Right renal cortex interstitium (tissue), 3 donors: ENCODE data around the gene SLC35E3. TPM values are rescaled to one million over a fixed set of nuclear protein-coding genes. Genes with fewer than 3 reads are reported as not detected.

Experiments
- DNase-seq, 3 donors: peaks; one replicate each; pipeline ENCODE4 v3.0.0-alpha.2; 2013; ENCODE audit warnings: low read depth in 3 of 3, low spot score in 2 of 3
- polyA plus RNA-seq, 3 donors: library from polyadenylated mRNA; unstranded; fragments of 120-200 nt; gene quantifications; one replicate each; pipeline ENCODE4 v1.2.1, GENCODE V29; 2013; ENCODE audit not compliant: insufficient read length in 3 of 3

SLC35E3 gene
- polyA plus RNA-seq, result 10 to 100 TPM; 15.7 to 17.9 (median 17.1) TPM

DNA sequence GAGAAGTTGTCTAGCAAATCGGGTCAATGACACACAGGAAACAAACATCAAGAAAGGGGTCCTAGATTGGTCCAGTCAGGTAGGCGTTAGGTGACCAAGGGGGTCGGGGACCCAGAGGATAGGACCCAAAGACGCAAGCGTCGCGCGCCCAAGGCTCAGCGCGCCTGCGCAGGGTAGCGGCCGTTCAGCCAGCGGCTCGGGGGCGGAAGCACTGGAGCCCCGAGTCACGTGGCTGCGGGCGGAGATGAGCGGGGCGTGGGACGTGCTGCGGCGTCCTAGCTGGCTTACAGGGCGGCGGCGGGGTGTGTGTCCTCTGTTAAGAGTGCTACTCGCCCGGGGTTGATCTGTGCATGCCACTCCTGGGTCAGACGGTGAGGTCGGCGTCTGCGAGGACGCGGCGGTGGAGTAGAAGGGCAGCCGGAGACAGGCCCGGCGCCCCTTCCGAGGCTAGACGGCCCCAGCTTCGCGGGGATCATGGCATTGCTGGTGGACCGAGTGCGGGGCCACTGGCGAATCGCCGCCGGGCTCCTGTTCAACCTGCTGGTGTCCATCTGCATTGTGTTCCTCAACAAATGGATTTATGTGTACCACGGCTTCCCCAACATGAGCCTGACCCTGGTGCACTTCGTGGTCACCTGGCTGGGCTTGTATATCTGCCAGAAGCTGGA, at the start of gene SLC35E3:
TSS of gene SLC35E3 (plus strand) at position 273 of the 668 bp plus-strand sequence. CDS start at position 475, 202 bp downstream.
- DNase-seq, result peak; percentile 72 to 85 (median 77)

DNA sequence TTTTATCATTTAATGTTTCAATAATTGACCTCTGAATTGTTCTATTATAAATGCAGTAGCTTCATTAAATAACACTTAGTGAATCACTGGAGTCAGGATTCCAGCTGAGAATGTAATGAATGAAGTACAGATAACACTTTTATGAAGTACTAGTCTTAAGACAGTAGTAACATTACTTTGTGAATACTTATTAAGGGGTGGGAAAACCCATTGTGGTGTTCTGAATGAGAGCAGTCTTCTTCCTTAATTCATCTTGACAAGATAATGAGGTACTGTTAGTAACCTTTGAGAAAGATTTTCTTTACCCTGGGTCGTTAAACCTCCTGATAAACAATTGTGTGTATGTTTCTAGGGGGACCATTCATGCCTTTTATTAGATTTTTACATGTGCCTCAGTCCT, 46.5 kb upstream of the SLC35E3 start:
- DNase-seq, result no peak

DNA sequence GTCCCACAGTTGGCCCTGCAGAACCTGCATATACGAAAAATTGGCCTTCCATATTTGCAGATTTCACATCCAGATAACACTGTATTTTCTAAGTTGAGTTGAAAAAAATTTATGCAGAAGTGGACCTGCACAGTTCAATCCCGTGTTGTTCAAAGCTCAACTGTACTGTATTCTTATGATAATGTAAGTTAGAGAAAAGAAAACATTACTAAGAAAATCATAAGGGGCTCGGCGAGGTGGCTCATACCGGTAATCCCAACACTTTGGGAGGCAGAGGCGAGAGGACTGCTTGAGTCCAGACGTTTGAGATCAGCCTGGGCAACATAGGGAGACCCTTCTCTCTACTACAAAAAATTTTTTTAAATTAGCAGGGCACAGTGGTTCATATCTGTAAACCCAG, 18.2 kb upstream of the SLC35E3 start:
- no peak for DNase-seq

DNA sequence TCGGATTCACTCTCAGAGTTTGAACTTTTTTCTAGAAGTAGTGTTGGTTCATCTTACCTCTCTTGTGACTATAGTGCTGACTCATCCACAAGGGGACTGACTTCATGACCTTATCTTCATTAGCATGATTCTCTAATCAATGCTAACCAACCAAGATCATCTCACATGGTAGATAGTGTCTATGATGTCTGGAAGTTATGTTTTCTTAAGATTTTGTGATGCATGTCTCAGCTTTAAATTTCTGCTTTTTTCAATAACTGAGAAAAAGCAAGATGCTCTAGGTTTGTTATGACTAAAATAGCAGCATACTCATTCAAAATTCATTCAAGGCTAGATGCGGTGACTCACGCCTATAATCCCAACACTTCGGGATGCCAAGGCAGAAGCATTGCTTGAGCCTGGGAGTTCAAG, 12.3 kb upstream of the SLC35E3 start:
- DNase-seq, result no peak

DNA sequence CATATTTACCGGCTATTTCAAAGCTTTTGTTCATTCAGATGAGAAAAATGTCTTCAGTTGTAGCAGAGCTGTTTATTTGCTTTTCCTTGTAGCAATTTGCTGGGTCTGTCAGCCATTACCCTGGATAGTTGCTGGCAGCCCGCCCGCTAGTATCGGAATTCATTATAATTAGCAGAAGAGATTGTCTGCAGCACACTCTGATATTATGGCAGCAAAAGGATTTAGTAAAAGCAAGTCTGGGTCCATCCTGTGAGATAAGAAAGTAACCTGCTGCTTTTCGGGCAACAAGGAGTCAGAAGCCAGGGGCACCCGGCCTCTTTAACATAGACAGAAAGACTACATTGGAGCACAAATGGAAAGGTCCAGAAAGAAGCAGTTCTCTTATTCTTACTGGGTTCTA, 6.1 kb upstream of the SLC35E3 start:
- DNase-seq, result no peak

DNA sequence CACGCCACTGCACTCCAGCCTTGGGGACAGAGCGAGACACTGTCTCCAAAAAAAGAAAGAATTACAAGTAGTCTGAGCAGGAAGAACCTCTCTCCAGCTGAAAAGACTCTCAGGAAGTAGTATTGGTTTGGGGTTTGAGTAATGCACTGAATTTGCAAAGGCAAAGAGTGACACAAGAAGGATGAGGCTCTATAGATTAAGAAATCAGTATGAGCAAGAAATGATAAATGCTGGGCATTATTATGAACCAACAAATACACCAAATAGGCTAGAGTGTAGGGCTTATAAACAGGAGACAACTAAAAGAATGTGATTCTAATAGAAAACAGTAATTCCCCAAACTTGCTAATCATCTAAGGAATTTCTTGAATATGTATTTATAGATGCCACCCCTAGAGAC, 2.6 kb upstream of the SLC35E3 start:
- DNase-seq, result no peak

DNA sequence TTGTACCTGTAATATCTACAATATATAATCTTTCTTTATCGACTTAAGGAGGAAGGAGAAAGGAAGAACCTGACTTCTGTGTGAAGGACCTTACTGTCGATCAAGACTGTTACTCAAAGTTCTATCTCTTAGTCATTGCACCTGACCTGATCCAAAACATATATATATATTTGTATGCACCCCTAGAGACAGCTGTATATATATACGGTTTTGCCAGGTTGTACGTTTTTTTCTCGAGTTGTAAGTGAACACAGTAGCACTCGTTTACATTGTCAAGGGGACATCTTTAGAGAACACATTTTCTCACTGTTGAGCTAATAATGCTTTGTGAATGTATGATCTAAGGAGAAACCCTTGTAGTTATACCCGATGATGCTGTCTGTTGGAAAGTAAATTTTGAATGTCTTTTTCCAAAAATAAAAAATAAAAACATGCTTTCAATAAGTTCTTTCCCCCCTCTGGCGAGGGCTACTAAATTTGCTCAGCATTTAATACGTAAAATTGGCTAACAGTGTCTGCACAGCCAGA, 536 bp upstream of the SLC35E3 start:
- peak in 1 of 3 donors; percentile 0 for DNase-seq

DNA sequence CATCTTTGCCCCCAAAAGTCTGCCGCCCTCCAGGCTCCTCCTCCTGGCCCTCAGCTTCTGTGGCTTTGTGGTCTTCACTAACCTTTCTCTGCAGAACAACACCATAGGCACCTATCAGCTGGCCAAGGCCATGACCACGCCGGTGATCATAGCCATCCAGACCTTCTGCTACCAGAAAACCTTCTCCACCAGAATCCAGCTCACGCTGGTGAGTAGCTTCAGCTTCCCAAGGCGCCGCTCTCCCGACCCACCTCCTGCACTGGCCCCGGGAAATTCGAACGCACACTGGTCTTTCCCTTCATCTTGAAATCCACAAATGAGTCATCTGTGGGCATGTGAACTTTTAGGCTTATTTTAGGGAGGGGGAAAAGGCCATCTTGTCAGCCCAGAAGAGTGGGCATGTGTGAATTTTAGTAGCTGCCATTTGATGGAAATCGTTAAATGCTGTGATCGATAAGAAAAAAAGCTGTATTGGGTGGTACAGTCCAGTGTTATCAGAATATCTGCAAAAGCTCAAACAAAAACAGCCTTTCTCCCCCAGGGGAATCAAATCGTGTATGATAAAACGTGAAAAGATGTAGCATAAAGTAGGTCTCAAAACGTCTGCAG, 700 bp downstream of the SLC35E3 start:
- peak; percentile 27 to 39 (median 31) for DNase-seq

DNA sequence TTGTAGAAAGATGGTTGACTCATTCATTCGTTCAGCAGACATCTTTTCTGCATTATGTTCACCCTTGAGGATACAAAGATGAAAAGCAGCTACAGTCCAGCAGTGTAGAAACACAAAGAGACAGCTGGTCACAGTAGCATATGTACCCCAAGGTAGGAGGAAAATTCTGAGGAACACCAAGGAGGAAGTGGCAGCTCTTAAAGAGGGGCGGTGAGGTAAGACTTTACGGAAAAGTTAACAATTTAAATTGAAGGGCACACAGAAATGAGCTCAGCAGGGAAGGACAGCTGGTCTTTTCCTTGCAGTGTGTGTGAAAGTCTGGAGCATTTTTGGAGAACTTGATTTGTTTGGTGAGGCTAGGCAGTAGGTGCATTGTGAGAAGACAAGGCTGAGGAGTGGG, 3.5 kb downstream of the SLC35E3 start:
- DNase-seq, result no peak

DNA sequence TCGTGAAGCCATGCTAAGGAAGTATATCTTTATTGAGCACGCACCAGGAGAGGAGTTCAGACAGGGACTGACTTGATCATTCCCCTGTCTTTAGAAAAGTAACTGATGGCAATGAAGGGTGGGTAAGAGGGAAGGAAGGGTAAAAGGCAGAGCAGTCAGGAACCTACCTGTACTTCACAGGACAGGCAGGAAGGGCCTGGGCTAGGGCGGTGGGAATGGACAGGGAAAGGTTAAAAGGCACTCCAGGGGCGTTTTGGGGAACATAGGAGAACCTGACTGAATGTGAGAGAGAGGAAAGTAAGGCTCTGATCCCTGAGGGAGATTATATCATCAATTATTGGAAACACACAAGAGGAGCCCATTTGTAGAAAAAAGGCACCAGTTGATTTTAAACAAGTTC, 3.9 kb downstream of the SLC35E3 start:
- no peak for DNase-seq

DNA sequence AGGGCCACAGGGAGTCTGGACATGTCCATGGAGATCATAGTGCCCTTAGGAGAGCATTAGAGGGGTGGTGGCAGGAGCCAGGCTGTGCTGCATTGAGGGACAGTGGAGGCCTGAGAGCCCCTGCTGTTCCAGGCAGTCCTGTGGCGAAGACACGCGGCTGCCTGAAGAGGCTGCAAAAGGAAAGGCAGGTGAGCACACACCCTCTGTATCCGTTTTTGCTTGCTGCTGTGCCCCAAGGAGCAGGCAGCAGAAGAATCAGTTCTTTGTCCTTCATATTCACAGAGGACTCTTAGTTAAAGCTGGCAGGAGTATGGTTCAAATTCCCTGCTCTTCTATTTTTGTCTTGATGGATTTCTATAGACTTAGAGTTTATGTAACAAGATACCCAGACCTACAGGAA, 4.5 kb downstream of the SLC35E3 start:
- DNase-seq, result no peak

DNA sequence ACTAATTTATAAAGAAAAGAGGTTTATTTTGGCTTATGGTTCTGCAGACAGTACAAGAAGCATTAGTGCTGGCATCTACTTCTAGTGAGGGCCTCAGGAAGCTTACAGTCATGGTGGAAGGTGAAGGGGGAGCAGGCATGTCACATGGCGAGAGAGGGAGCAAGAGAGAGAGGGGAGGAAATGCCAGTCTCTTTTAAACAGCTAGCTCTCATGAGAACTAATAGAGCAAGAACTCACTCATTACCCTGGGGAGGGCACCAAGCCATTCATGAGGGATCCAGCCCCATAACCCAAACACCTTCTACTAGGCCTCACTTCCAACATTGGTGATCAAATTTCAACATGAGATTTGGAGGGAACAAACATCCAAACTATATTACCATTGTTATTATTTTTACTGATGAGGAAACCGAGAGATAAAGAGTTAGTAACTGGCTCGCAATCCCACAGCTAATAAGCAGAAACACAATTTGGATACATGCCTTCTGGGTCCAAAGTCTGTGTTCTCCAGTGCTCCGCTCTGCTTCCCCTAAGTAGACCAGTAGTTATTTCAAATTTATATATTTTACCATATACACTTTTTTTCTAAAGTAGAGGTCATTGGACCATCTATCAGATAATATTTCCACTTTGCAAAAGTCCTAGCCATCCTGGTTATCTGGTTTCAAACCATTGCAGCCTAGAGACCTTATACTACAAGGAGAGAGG, 9.7 kb downstream of the SLC35E3 start:
- DNase-seq, result no peak

DNA sequence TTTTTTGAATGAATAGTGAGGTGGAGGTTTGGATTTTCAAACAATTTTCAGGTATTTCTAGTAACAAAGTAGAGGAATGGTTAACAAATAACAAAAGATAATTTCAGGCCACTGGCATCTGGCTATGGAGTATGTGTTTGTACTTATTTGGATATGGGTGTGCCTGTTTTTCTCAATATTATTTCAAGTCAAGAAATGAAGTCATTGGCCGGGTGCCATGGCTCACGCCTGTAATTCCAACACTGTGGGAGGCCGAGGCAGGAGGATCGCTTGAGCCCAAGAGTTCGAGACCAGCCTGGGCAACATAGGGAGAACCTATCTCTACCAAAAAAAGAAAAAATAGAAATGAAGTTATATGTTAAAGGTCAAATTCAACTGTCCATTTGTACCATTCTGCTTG, 13.9 kb downstream of the SLC35E3 start:
- DNase-seq, result no peak

DNA sequence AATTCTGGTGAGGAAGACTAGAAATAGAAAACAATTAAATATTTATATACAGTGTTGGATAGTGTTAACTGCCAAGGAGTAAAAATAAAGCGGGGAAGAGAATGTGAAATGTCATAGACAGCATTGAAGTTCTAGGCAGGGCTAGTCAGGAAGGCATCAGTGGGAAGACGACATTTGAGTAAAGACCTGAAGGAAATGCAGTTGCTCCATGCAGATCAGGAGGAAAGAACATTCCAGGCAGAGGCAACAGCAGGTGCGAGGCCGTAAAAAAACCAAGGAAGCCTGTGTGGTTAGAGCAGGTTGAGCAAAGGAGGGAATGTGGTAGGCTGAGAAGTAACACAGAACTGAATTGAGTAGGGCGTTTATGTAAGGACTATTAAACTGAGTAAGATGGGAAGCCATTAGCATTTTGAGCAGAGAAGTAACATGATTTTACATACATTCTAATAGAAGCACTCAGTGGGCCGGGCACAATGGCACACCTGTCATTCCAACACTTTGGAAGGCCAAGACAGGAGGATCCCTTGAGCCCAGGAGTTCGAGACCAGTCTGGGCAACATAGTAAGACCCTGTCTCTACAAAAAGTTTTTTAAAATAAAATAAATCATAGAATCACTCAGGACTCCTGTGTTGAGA, 14.9 kb downstream of the SLC35E3 start:
- no peak for DNase-seq

DNA sequence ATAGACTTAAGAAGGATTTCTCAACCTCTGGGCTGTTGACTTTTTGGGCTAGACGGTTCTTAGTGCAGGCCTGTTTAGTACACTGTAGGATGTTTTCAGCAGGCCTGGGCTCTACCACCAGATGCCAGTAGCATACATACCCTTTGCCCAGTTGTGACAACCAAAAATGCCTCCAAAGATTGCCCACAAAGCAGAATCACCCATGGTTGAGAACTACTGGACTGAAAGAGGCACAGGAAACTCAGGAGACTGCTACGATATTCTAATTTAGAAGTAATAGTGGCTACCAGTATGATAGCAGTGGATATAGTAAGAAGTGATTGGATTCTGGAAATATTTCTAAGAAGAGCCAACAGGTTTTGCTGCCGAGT, 15.5 kb downstream of the SLC35E3 start:
- DNase-seq, result no peak

DNA sequence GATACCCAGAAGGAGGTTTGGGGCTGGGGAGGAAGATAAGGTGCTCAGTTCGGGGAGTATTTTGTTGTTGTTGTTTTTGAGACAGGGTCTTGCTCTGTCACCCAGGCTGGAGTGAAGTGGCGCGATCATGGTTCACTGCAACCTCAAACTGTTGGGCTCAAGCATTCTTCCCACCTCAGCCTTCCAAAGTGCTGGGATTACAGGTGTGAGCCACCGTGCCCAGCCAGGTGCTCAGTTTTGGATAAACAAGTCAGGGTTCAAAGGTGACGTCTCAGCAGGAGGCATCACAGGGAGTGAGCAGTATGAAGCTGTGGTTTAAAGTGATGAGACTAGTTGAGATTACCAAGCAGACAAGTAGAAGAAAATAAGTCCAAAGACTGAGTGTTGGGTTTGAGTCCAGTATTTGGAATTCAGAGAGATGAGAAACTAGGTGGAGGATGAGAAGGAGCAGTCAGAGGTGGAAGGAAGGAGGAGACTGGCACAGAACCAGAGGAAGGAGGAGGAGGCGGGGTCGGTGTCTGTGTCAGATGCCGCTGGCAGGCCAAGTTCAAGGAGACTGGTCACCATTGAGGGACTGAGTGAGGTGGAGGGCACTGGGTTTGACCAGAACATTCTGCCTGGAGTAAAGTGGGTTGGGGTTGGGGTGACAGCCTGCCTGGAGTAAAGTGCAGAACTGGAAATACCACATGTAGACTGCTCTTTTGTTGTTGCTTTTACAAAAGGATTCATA, 16.1 kb downstream of the SLC35E3 start:
- no peak for DNase-seq

DNA sequence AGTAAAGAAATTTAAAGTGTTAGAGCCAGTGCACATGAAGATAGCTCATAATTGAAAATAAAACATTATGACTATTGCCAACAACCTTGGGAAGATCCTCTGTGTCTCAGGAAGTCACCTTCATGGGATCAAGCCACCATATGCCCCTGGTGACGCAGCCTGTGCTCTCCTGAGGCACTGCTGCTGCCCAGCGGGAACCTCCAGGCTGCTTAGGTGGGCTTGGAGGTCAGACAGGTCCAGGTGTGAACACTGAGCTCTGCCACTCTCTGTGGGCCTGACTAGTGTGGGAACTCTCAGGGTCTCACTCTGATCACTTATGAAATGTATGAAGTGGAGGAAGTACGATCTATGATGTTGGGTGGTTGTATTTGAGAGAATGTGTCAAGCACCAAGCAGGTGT, 16.7 kb downstream of the SLC35E3 start:
- no peak for DNase-seq

DNA sequence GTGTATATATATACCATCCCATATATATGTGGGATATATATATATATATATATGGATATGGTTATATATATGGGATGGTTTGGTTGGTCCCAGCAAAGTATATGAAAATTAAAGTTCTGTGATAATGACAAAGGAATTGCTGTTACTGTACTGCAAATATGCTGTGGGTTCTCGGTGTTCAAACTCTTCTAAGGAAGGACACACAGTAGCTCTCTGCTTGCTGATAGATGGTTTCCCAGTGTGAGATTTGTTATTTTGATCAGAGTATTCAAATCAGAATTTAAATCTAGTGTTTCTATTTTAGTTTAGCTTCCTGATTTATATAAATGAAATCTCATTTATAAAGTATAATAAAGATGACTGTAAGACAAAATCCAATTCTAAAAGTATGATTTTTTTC, 19.7 kb downstream of the SLC35E3 start:
- no peak for DNase-seq

DNA sequence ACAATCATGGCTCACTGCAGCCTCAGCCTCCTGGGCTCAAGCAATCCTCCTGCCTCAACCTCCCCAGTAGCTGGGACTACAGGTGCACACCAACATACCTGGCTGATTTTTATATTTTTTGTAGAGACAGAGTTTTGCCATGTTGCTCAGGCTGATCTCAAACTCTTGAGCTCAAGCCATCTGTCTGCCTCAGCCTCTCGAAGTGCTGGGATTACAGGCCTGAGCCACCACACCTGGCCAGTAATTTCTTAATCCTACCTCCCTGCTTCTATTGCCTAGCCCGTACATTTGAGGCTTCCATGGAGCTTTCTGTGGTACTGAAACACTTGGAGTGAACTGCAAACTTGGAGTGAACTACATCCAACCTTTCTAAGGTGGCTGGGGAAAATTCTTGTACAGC, 20.7 kb downstream of the SLC35E3 start:
- DNase-seq, result no peak

DNA sequence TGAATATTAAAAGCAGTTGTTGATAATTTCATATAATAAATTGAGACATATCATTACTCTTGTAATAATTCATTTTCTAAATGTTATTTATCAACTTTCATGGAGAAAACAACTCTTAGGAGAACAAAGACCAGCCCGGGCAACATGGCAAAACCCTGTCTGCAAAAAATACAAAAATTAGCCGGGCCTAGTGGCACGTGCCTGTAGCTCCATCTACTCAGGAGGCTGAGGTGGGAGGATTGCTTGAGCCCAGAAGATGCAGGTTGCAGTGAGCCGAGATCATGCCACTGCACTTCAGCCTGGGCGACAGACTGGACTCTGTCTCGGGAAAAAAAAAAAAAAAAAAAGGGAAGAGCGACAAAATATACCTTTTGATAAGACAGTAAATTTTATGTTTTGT, 21.2 kb downstream of the SLC35E3 start:
- no peak for DNase-seq
